Melanocyte of skin (primary cell): ENCODE measurements around the gene ADCY4. TPM values are rescaled to one million over a fixed set of nuclear protein-coding genes. Genes with fewer than 3 reads are reported as not detected.

Source experiments
- small RNA-seq, 2 donors: library from RNA; depleted of rRNA; stranded (forward); fragments of <200 nt; gene quantifications; one replicate each; pipeline ENCODE3, GENCODE V24; 2012
- total RNA-seq, 2 donors: library from RNA; depleted of rRNA; stranded (reverse); fragments of >200 nt; gene quantifications; 2 replicates each; pipeline ENCODE4 v1.2.3, GENCODE V29; 2012

Gene ADCY4
- under 1 TPM; under 0.01 to 0.34 TPM for total RNA-seq

GRCh38 chr14:24334431-24335291 is at the start of gene ADCY4:
TSS of gene ADCY4 (minus strand) at chr14:24335071. CDS start at chr14:24334652, 419 bp downstream.

GRCh38 chr14:24367514-24368211 is 32.8 kb upstream of the ADCY4 start, which contains the start of gene NFATC4:
TSS of gene NFATC4 (plus strand) at chr14:24368184. CDS start at chr14:24368341, 157 bp downstream.

GRCh38 chr14:24339284-24340151 is 4.6 kb upstream of the ADCY4 start, which contains the start of gene RIPK3:
TSS of gene RIPK3 (minus strand) at chr14:24339991. CDS start at chr14:24339826, 165 bp downstream.

GRCh38 chr14:24310646-24311604 is 23.9 kb downstream of the ADCY4 start, which contains the start of gene LTB4R:
TSS of gene LTB4R (plus strand) at chr14:24311502. CDS start at chr14:24315652, 4,150 bp downstream.

GRCh38 chr14:24309538-24310264 is 25.2 kb downstream of the ADCY4 start, which contains the start of gene LTB4R2:
TSS of gene LTB4R2 (plus strand) at chr14:24310140. CDS start at chr14:24310665, 525 bp downstream.

GRCh38 chr14:24307575-24308341 is 27.1 kb downstream of the ADCY4 start, which contains the start of gene CIDEB:
TSS of gene CIDEB (minus strand) at chr14:24307977. CDS start at chr14:24307858, 119 bp downstream.

GRCh38 chr14:24299255-24300191 is 35.3 kb downstream of the ADCY4 start, which contains the start of the genes DHRS1 and NOP9:
TSS of gene DHRS1 (minus strand) at chr14:24299780. CDS start at chr14:24299106, 674 bp downstream.
TSS of gene NOP9 (plus strand) at chr14:24299850. CDS start at chr14:24299955, 105 bp downstream.

GRCh38 chr14:24271134-24271833 is 63.6 kb downstream of the ADCY4 start, which contains the start of gene RABGGTA:
TSS of gene RABGGTA (minus strand) at chr14:24271597. CDS start at chr14:24271115, 482 bp downstream.

Small RNA genes lying within 50 kb of the gene (small RNA-seq; reads per million reads assigned to genes)
- 0 reads per million in 2 donors for gene RF00026

Other genes starting within 250 kb of the ADCY4 start
- gene PCK2, start 240.8 kb downstream of the ADCY4 start, total RNA-seq: 10 to 100 TPM in 1 of 2 donors, 1 to 10 TPM in 1; 9.3 to 16.7 TPM
- gene DCAF11, start 220.3 kb downstream of the ADCY4 start, total RNA-seq: 10 to 100 TPM; 74.3 to 83.3 TPM
- 1 to 10 TPM; 1.7 to 2.0 TPM for gene NRL, start 220.1 kb downstream of the ADCY4 start, total RNA-seq
- gene FITM1, start 204.4 kb downstream of the ADCY4 start, total RNA-seq: under 1 TPM in 1 of 2 donors, not detected in 1; 0.34 TPM
- 100 to 1,000 TPM; 116 TPM for gene PSME1, start 198.9 kb downstream of the ADCY4 start, total RNA-seq
- gene EMC9, start 193.5 kb downstream of the ADCY4 start, total RNA-seq: 10 to 100 TPM; 16.9 to 18.6 TPM
- gene PSME2, start 188.5 kb downstream of the ADCY4 start, total RNA-seq: 100 to 1,000 TPM; 163 to 168 TPM
- 10 to 100 TPM; 58.8 to 76.9 TPM for gene RNF31, start 187.6 kb downstream of the ADCY4 start, total RNA-seq
- gene IRF9, start 173.8 kb downstream of the ADCY4 start, total RNA-seq: 100 to 1,000 TPM; 161 to 192 TPM
- 10 to 100 TPM in 1 of 2 donors, 1 to 10 TPM in 1; 8.9 to 29.0 TPM for gene REC8, start 163.0 kb downstream of the ADCY4 start, total RNA-seq
- gene IPO4, start 146.3 kb downstream of the ADCY4 start, total RNA-seq: 10 to 100 TPM; 38.2 to 69.3 TPM
- 10 to 100 TPM; 57.6 to 60.9 TPM for gene TM9SF1, start 139.6 kb downstream of the ADCY4 start, total RNA-seq
- not detected for gene TSSK4, start 129.4 kb downstream of the ADCY4 start, total RNA-seq
- 10 to 100 TPM in 1 of 2 donors, 1 to 10 TPM in 1; 8.3 to 12.4 TPM for gene CHMP4A, start 121.6 kb downstream of the ADCY4 start, total RNA-seq
- 1 to 10 TPM; 3.3 to 7.9 TPM for gene MDP1, start 119.0 kb downstream of the ADCY4 start, total RNA-seq
- 10 to 100 TPM; 80.2 to 96.6 TPM for gene NEDD8, start 102.7 kb downstream of the ADCY4 start, total RNA-seq
- 10 to 100 TPM; 39.9 to 64.6 TPM for gene GMPR2, start 102.1 kb downstream of the ADCY4 start, total RNA-seq
- 10 to 100 TPM; 44.6 to 52.7 TPM for gene TINF2, start 92.4 kb downstream of the ADCY4 start, total RNA-seq
- under 1 TPM in 1 of 2 donors, not detected in 1; 0.34 TPM for gene TGM1, start 71.9 kb downstream of the ADCY4 start, total RNA-seq
- gene RABGGTA, start 63.5 kb downstream of the ADCY4 start, total RNA-seq: 10 to 100 TPM; 38.5 to 41.0 TPM
- gene DHRS1, start 35.3 kb downstream of the ADCY4 start, total RNA-seq: 10 to 100 TPM; 11.0 to 20.3 TPM
- 10 to 100 TPM; 23.1 to 28.3 TPM for gene NOP9, start 35.2 kb downstream of the ADCY4 start, total RNA-seq
- gene CIDEB, start 27.1 kb downstream of the ADCY4 start, total RNA-seq: 1 to 10 TPM; 1.7 to 2.4 TPM
- gene LTB4R2, start 24.9 kb downstream of the ADCY4 start, total RNA-seq: 1 to 10 TPM; 3.3 to 4.5 TPM
- gene LTB4R, start 23.6 kb downstream of the ADCY4 start, total RNA-seq: 1 to 10 TPM in 1 of 2 donors, under 1 TPM in 1; 1.00 to 2.1 TPM
- gene RIPK3, start 4.9 kb upstream of the ADCY4 start, total RNA-seq: 1 to 10 TPM; 3.4 to 3.7 TPM
- 10 to 100 TPM; 16.0 to 29.3 TPM for gene NFATC4, start 33.1 kb upstream of the ADCY4 start, total RNA-seq
- gene NYNRIN, start 63.9 kb upstream of the ADCY4 start, total RNA-seq: 1 to 10 TPM; 1.0 to 1.7 TPM
- under 1 TPM; 0.33 to 0.34 TPM for gene CBLN3, start 94.6 kb upstream of the ADCY4 start, total RNA-seq
- gene KHNYN, start 94.9 kb upstream of the ADCY4 start, total RNA-seq: 10 to 100 TPM; 42.3 to 46.5 TPM
- 10 to 100 TPM in 1 of 2 donors, 1 to 10 TPM in 1; 7.3 to 15.5 TPM for gene SDR39U1, start 107.7 kb upstream of the ADCY4 start, total RNA-seq
- gene CMA1, start 173.2 kb upstream of the ADCY4 start, total RNA-seq: not detected
- gene CTSG, start 241.2 kb upstream of the ADCY4 start, total RNA-seq: not detected